Tibial nerve (tissue), 4 donors: Measurements from ENCODE around the gene BNIP1.

Experiments used
- CTCF ChIP-seq, 5 experiments: fragments of 200-600 bp in 3 of 5; fragments of 450-650 bp in 2 of 5; sonication (generic) in 3 of 5; IDR thresholded peaks; one replicate each; pipeline ENCODE4 v1.5.1; 2016 to 2019; ENCODE audit warnings: antibody characterized with exemption in 5 of 5, mild to moderate bottlenecking in 3 of 5, moderate library complexity in 2 of 5
- EP300 ChIP-seq, 2 donors: sonication (generic); formaldehyde crosslinking; IDR thresholded peaks; one replicate each; pipeline ENCODE4 v1.6.1; 2017; ENCODE audit warnings: antibody characterized with exemption in 2 of 2, mild to moderate bottlenecking in 1 of 2
- POLR2A ChIP-seq, 2 donors: fragments of 450-650 bp; IDR thresholded peaks; one replicate each; pipeline ENCODE4 v1.6.1; 2017; ENCODE audit warnings: antibody characterized with exemption in 2 of 2, mild to moderate bottlenecking in 2 of 2, moderate library complexity in 2 of 2

- TF ChIP-seq CTCF (IDR thresholded peaks at IDR 0.05) (no peak), POLR2A (IDR thresholded peaks at IDR 0.05) (no peak), EP300 (IDR thresholded peaks at IDR 0.05) (no peak)
Measured at GRCh38 chr5:173200356-173200755, 56.0 kb downstream of the BNIP1 start.
